ENCODE measurements around the gene C2CD4A. TPM values are rescaled to one million over a fixed set of nuclear protein-coding genes. Genes with fewer than 3 reads are reported as not detected.

The C2CD4A gene
- total RNA-seq, 1 donor: under 0.01 TPM

Other genes with a start within 250 kb of the C2CD4A start
- gene VPS13C, start 6.5 kb upstream of the C2CD4A start, total RNA-seq: 54.9 TPM
- gene C2CD4B, start 98.3 kb downstream of the C2CD4A start, total RNA-seq: 5.4 TPM

Data from hematopoietic multipotent progenitor cell (in vitro differentiated cells).